GM18519 (cell line): ENCODE results near the gene PDF.
"Not testable (repeated sequence)": the region's sequence is repeated elsewhere in the genome, so short reads cannot be mapped to it uniquely, and the experiment has no call there.

Source experiments
- ATAC-seq: cut with Tn5 transposase; IDR thresholded peaks from one replicate; pipeline ENCODE4 v1.9.1; 2021; ENCODE audit warnings: mild to moderate bottlenecking, moderate library complexity; ENCODE audit not compliant: unreplicated experiment, low FRiP score

Gene PDF, protein sequence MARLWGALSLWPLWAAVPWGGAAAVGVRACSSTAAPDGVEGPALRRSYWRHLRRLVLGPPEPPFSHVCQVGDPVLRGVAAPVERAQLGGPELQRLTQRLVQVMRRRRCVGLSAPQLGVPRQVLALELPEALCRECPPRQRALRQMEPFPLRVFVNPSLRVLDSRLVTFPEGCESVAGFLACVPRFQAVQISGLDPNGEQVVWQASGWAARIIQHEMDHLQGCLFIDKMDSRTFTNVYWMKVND

DNA sequence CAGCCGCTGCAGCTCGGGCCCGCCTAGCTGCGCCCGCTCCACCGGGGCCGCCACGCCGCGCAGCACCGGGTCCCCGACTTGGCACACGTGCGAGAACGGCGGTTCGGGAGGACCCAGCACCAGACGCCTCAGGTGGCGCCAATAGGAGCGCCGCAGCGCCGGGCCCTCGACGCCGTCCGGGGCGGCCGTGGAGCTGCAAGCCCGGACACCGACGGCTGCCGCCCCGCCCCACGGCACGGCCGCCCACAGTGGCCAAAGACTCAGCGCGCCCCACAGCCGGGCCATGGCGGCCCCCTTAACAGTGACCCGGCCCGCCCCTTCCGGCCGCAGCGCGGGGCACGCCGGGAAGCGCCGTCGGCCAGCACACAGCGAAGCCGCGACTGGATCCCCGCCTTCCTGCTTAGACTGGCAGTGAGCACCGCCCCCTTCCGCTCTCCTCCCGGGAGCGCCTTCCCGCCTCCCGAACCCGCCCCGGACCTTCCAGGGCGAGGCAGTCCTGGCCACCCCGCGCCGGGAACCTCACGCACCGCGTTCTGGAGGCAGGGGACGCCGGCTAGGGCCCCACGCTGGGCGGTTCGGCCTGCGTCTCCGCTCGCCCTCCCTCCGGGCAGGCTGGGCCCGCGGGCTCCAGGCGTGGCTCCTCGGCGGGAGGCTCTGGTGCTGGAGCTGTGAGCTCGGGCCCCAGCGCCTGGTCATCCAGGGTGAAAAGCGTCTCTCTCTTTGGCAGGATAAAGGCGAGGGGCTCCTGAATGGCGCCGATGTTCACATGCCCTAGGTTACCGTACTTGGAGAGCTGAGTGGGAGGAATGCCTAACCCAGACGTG, at the start of gene PDF:
PDF (minus strand) TSS at position 303 of the 824 bp plus-strand sequence; CDS start at position 285, 18 bp downstream.
- ATAC-seq: peak; percentile 73

DNA sequence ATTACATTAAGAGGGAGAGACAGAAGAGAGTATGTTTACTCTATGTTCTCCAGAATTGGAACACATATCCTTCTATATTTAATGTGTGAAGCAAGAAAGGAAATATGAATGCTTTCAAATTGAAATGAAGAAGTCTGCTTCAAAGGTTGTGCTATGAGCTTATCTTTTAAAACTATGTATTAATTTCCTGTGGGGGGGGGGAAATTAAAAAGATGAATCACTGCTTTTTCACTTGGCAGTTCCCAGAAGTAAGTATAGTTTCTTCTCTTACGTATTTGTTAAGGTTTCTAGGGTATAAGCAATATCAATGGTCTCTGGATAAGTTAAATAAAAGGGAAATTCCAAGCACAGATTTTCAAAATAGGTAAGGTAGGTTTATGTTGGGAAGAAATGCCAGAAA, 48.4 kb upstream of the PDF start:
- ATAC-seq: no peak

DNA sequence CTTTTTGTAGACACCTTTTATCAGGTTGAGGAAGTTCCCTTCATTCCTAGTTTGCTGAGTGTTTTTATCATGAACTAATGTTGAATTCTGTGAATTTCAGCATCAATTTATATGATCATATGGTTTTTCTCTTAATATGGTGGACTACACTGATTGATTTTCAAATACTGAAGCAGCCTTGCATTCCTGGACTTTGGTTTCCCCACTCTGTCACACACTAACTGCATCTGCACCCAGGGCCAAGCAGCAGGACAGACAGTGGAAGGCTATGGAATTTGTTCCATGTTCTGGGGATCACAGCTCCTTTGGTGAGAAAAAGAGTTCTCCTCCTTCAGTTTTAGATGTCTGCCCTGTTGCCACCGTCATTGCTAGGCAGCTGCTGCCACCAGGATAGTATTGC, 47.6 kb upstream of the PDF start:
- ATAC-seq: no peak

DNA sequence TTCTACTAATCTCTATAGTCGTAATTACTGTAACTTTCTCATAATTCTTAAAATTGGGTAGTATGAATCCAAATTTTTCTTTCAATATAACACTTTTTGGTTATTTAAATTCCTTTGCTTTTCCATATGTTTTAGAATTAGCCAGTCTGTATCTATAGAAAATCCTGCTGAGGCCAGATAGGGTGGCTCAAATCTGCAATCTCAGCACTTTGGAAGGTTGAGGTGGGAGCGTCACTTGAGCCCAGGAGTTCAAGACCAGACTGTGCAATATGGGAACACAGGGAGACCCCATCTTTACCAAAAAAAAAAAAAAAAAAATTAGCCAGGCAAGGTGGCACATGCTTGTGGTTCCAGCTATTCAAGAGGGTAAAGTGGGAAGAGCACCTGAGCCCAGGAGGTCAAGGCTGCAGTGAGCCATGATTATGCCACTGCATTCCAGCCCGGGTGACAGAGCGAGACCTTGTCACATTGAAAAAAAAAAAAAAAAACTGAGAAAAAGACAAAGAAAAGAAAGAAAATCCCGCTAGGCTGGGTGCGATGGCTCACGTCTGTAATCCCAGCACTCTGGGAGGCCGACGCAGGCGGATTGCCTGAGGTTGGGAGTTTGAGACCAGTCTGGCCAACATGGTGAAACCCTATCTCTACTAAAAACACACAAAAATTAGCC, 46.1 kb upstream of the PDF start:
- no peak for ATAC-seq

DNA sequence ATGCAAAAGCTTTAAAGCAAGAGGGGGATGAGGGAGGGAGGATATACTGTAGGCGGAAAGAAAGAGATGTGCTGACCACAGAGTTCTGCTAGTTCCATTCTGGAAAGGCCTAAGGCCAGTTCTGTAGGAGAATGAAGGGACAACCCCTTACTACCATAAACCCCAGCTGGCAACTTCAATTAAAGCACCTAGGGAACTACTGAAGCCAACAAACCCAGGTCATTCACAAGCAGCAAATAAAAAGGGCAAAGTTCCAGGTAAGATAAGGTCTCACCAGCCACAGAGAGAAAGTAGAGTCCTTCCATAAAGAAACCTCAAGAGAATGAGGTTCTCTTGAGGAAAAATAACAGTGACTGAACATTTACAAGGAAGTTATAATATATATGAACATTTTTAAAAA, 42.6 kb upstream of the PDF start:
- ATAC-seq: no peak

DNA sequence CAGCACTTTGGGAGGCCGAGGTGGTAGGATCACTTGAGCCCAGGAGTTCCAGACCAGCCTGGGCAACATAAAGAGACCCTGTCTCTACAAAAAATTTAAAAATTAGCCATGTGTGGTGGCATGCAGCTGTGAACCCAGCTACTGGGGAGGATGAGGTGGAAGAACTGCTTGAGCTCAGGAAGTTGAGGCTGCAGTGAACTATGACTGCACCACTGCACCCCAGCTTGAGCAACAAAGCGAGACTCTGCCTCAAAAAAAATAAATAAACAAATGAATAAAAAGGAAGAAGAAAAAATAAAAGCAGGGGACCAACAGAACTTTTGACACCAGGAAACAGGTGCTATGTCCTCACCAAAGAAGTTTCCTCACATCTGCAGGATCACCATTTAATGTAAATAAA, 41.2 kb upstream of the PDF start:
- no peak for ATAC-seq

DNA sequence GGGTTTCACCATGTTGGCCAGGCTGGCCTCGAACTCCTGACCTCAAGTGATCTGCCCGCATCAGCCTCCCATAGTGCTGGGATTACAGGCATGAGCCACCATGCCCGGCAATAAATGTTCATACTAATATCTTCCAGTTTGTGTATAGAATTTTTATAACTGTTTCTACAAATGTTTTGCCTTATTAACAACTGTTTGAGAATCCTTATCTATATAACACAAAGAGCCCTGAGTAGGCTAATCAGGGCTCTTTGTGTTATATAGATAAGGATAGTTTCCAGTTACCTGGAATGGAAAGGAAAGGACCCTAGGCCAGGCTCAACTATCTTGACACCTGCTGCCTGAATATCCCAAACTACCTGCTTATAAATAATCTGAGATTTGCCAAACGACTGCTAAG, 38.5 kb upstream of the PDF start:
- ATAC-seq: no peak

DNA sequence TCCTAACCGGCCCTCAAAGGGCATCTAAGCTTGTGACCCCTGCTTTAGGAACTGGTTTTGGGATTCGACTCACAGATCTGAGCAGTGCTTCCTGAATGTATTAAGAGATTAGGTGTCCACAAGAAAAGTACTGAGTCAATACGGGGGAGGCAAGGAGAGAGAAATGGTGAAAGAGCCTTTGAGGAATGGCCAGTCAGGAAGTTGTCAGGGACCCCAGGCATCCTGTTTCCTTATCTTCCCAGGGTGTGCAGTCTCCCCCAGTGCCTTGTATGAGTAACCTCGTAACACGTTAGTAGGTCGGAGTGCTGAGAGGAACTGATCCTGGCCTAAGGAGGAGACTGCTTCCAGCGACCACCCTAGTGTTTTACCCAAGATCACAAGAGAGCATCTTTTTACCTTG, 37.6 kb upstream of the PDF start:
- ATAC-seq: no peak

DNA sequence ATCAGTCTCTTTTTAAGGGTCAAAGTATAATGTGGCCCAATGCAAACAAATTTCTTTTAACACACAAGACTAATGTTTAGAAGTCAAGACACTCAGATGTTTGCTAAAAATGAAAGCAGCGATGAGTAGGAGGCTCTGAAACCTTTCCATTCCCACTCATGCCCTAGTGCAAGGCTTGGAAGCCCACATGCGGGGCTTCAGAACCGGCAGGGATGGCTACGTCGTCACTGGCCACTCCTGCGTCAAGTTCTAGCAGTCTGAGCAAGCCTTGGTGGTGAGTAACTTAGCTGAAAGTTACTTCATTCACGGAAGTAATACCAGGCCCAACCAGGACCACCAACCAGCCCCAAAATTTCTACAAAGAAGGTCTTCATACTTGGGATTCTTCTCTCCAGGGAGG, 36.0 kb upstream of the PDF start:
- ATAC-seq: no peak

DNA sequence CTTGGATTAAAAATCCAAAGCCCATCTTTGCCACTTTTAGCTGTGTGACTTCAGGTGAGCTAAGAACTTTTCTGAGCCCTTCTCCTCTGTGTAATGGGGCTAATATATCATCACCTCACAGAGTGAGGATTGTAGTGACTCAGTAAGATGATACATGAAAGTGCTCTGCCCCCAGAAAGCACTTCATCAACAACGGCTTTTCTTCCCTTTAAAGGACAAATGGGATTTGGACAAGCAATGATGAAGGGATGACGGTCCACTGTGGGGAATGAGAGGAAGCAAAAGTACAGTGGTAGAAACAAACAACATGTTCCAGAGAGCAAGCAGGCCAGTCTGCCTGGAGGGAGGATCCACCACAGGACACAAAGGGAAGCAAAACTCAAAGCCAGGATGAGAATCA, 35.5 kb upstream of the PDF start:
- ATAC-seq: no peak

DNA sequence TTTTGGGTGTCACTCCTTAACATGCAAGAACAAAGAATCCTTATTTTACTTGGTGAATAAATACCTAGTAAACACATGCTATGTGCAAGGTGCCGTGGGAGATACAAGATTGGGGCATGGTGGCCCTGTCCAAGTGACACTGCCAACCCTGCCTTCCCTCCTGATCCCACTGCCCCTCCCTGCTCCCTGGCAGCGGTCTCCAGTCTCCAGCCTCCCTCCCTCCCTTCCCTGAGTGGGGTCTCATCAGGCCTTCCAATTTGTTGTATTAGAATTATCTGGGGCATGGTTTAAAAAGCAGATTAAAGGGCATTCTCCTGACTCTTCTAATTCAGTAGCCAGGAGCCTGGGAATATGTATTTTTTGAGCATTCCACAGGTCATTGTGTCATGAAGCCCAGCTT, 33.7 kb upstream of the PDF start:
- no peak for ATAC-seq

DNA sequence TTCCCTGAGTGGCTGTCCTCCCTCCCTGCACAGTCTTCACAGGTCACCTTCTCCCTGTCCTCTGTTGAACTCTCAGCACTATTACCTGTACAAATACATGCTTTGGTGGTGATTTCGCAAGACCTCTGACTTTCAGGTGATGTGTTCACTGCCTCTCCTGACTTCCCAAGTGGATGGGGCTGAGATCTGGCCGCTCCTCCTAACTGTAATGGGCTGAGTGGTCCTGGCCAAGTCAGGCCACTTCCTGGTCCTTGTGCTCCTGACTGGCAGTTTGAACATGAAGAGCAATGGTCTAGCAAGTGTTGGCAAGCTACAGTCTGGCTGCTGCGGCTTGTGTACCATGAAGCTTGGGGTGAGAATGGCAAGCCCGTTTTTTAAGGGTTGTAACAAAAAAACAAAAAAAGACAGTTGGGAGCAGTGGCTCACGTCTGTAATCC, 32.9 kb upstream of the PDF start:
- ATAC-seq: no peak

DNA sequence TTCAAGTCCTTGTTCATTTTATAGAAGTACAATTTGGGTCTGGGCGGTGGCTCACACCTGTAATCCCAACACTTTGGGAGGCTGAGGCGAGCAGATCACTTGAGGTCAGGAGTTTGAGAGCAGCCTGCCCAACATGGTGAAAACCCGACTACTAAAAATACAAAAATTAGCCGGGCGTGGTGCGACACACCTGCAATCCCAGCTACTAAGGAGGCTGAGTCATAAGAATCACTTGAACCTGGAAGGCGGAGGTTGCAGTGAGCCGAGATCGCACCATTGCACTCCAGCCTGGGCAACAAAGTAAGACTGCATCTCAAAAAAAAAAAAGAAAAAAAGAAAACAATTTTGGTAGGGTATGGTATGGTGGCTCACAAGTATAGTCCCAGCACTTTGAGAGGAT, 29.7 kb upstream of the PDF start:
- not testable (repeated sequence) for ATAC-seq

DNA sequence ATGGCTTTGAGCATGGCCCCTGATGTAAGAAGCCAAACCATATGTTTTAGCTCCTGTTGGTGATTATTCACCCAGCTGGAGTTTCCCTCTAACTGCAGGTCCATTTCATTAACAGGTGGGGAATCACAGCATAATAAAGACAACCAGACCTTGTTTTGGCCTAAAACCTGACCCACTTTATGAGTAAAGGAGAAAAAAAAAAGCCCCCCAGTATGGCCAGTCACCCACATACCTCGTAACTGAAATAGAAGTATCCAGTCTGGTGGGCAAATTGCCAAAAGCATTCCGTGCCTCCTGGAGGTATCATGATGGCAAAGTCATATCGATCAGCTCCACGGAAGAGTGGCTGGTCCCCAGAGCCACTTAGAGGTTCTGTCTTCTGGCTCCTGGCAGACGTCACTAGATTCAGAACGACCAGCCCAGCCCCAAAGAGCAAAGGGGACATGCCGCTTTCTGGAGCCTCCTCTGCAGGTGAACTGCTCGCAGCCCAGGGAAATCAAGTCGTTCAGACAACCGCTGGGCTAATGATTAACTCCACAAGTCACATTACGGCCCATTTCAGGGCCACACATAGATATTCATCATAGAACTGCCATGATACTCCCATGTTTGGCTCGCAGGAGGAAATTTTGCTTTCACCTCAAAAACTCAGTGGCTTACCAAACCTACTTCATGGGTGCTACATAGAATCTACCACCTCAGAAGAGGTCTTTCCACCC, 21.1 kb upstream of the PDF start, which contains the start of gene TMED6:
TMED6 (minus strand) TSS at position 478 of the 719 bp plus-strand sequence; CDS start at position 445, 33 bp downstream.
- no peak for ATAC-seq

DNA sequence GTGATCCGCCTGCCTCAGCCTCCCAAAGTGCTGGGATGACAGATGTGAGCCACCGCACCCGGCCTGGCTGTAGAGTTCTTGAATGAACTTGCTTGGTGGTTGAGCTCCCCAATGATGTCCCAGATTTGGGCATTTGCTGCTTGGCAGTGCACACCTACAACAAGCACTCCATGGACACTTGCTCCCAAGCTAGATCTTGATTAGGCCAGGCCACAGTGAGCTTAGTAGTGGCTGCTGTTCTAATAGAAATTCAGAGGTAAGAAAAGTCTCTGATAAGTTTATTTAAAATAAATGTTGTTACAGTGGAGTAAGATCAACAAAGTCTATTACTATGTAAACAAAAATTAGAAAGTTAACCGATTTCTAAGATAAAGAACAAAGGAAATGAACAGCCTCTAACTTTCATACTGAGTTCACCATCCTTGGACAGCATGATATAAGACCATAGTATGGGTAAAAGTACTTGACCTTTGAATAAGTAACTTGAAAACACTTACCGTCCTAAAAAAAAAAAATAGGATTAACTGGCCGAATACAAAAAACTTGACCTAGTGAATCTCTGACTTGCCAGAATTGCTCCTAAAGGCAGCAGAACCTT, 20.2 kb upstream of the PDF start:
- ATAC-seq: no peak

DNA sequence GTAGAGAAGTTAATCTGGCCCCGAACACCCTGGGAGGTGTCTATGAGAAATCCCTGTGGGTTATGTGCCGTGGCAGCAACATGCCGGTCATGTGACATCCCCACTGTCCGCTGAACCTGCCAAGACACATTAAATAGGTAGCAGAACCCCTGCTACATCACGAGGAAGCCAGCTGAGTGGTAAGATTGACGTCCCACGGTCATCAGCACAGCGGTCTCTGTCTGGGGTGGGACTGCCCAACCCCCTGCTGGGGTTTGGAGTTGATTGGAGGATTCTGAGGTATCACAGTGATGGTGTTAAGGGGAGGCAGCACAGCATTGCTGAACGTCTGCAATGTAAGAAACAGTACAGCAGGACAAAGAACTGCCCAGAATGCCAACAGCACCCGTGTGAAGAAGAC, 19.1 kb upstream of the PDF start:
- no peak for ATAC-seq

DNA sequence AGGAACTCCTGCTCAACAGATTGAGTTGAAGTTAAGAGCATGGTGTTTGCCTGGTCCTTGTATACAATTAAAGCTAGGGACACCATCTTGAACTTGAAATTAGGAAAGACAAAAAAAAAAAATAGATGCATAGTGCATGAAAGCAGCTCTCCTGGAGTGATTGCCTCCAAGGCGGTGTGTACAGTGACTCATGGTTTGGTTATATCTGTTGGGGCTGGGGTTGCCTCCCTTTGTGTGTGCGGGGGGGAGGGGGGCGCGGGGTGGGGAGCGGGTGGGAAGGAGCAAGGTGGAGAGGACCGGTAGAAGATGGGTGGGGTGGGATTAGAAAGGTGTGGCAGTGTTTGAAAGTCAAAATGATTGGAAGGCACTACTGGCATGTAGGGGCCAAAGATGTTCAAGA, 17.8 kb upstream of the PDF start:
- no peak for ATAC-seq

DNA sequence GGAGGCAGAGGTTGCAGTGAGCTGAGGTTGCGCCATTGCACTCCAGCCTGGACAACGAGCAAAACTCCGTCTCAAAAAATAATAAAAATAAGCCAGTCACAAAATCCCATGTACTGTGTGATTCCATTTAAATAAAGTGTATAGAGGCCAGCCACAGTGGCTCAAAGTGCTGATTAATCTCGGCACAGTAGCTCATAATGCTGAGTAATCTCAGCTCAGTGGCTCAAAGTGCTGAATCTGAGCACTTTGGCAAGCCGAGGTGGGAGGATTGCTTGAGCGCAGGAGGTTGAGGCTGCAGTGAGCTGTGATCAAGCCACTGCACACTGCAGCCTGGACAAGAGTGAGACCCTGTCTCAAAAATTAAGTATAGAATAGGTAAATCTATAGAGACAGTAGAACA, 16.3 kb upstream of the PDF start:
- ATAC-seq: no peak

DNA sequence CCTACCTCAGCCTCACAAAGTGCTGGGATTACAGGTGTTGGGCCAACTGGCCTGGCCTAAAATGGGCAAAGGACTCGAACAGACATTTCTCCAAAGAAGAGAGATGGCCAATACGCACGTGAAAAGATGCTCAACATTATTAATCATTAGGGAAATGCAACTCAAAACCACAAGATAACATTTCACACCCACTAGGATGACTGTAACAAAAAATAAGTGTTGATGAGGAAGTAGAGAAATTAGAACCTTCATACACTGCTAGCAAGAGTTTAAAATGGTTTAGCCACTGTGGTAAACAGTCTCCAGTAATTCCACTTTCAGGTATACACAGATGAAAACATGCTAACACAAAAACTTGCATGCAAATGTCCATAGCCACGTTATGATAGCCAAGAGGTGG, 15.5 kb upstream of the PDF start:
- ATAC-seq: no peak

DNA sequence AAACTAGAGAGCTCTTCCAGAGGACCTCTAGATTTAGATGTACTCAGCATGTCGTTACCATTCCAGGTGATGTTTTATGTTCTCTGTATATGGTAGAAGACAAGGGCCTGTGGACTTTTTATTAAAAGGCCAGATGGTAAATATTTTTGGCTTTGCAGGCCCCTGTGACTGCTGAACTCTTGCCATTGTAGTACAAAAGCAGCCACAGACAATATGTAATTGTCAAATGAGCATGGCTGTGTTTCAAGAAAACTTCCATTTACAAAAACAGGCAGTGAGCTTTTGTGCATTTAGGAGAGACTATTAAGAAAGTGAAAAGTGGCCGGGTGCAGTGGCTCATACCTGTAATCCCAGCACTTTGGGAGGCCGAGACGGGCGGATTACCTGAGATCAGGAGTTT, 13.8 kb upstream of the PDF start:
- ATAC-seq: no peak
